Brain microvascular endothelial cell (primary cell): ENCODE measurements around the gene CYB561.

Source experiments
- DNase-seq: peaks from one replicate; pipeline ENCODE4 v3.0.0-alpha.2; 2020
- H3K27ac ChIP-seq: fragments of 250-450 bp; sonication (Bioruptor Pico); 2 replicates; pipeline ENCODE4 v1.5.1; 2020; ENCODE audit warnings: mild to moderate bottlenecking, moderate library complexity
- H3K27me3 ChIP-seq: fragments of 250-450 bp; sonication (Bioruptor Pico); replicated peaks from 2 replicates; pipeline ENCODE4 v1.5.1; 2020; ENCODE audit warnings: mild to moderate bottlenecking
- H3K36me3 ChIP-seq: fragments of 250-450 bp; sonication (Bioruptor Pico); replicated peaks from 2 replicates; pipeline ENCODE4 v1.5.1; 2020; ENCODE audit warnings: mild to moderate bottlenecking
- H3K4me3 ChIP-seq: 2 replicates; pipeline ENCODE4 v1.5.1; 2011; ENCODE audit warnings: low read depth, mild to moderate bottlenecking, control low read depth, low read length, moderate library complexity
- in situ Hi-C: cut with HindIII; loops from 2 replicates; pipeline ENCODE4 v1.10.0; 2017; ENCODE audit warnings: low sequenced_read_pairs, low pct_ligation_motif_present
- TF ChIP-seq, protein P1 (sequence below): IDR thresholded peaks from 2 replicates; pipeline ENCODE4 v1.5.1; 2011; ENCODE audit warnings: low read depth, mild to moderate bottlenecking, moderate library complexity, low read length, control low read depth, inconsistent platforms; ENCODE audit errors: missing control alignments

Gene CYB561

DNA sequence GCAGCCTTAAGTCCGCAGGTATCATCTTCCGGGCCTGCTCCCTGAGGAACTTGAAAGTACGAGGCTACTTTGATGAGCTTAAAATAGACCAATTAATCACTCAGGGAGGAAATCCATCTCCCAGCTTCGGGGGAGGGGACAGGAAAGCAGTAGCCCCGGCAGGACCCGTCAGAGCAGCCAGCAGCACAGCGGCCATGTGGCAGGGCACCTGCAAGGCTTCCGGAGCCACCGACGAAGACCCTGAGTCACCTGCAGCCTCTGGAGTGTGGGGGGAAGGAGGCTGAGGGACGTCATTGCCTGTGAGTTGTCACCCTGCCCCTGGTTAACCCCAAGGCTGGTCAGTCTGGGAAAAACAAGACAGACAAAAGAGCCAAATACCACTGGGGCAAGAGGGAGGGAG, 4.4 kb upstream of the CYB561 start:
- TF ChIP-seq, protein P1, sequence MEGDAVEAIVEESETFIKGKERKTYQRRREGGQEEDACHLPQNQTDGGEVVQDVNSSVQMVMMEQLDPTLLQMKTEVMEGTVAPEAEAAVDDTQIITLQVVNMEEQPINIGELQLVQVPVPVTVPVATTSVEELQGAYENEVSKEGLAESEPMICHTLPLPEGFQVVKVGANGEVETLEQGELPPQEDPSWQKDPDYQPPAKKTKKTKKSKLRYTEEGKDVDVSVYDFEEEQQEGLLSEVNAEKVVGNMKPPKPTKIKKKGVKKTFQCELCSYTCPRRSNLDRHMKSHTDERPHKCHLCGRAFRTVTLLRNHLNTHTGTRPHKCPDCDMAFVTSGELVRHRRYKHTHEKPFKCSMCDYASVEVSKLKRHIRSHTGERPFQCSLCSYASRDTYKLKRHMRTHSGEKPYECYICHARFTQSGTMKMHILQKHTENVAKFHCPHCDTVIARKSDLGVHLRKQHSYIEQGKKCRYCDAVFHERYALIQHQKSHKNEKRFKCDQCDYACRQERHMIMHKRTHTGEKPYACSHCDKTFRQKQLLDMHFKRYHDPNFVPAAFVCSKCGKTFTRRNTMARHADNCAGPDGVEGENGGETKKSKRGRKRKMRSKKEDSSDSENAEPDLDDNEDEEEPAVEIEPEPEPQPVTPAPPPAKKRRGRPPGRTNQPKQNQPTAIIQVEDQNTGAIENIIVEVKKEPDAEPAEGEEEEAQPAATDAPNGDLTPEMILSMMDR: no peak
- Histone ChIP-seq H3K4me3 (no peak overlapping the region), H3K27ac (no peak overlapping the region), H3K36me3 (no peaks in the 10 kb centered on the region), H3K27me3 (no peaks in the 10 kb centered on the region)
- no peak for DNase-seq
- in situ Hi-C loops: no loop called here

DNA sequence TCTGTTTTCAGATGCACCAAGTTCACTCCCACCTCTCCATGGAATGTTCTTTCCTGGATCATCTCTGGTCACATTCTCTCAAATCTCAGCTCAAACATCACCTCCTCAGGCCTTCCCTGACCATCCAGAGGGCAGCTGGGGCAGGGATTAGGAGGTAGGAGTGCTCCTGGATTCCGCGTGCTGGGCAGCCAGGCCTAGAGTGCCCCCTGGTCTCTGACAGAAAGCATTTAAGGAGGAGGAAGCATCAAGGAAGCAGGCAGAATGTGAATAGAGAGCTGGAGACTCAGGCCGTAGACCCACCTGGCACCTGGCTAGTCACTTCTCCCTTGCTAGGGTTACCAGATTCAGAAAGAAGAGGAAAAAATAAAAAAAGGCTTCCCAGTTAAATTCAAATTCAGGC, 2.5 kb upstream of the CYB561 start:
- Histone ChIP-seq H3K27me3 (no peaks in the 10 kb centered on the region), H3K36me3 (no peaks in the 10 kb centered on the region), H3K4me3 (no peak overlapping the region), H3K27ac (no peak overlapping the region)
- no peak for DNase-seq
- in situ Hi-C loops: no loop called here
- TF ChIP-seq, protein P1: no peak

DNA sequence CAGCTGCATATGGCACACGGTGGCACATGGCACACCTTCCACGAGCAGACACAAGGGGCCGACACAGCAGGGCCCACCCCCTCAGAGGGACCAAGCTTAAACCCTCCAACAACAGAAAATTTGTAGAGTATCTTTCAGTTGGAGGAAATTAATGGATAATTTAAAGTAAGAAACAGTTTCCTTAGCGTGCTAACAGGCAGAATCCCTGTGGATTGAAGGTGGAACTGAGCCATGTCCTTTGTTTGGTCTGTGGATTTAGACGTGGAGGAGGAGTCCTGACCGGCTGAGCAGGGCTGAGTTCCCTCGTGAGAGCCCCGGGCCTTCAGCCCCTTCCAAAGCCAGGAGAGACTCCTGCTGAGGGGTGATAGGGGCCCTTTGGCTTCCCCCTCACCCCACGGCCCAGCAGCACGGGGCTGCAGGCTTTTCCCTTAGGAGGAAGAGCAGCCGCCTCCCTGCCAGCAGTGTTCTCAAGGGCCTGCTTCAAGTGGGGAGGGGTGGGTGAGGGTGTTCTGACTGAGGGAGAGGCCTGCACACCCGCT, 1.4 kb upstream of the CYB561 start:
- H3K36me3 ChIP-seq: no peaks in the 10 kb centered on the region
- TF ChIP-seq, protein P1: no peak
- H3K4me3 ChIP-seq: no peak overlapping the region
- H3K27me3 ChIP-seq: no peaks in the 10 kb centered on the region
- in situ Hi-C loops: no loop called here
- no peak overlapping the region for H3K27ac ChIP-seq
- no peak for DNase-seq

DNA sequence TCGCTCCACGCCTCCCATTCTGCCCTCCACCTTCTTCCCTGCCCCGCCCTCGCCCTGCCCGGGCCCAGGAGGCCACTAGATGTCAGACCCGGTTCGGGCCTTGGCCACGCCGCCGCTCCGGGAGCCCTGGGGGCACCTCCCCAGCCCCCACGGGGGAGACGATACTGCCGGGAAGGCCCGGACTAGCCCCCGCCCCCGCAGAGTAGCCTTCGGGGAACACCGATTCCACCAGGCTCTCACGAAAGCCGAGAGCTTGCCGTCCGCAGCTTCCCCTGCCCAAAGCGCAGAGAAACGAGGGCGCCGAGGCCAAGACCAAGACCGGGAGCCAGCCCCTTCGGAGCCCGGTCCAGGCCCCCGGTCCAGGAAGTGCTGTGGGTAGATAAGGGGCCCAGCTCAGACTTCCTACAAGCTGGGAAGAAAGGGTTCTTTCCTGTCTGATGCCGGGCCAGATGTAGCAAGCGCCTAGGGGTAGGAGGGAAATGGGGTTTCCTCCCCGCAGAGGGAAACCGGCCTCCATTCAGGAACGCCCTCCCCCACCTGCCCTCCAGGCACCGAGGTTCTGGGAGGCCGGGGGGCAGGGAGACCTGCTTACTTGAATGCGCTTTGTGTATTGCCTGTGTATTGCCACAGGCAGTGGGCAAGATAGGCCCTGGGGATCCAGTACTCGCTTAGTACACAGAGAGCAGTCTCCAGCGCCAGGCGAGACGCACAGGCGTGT, 806 bp upstream of the CYB561 start:
- in situ Hi-C loops: no loop called here
- H3K36me3 ChIP-seq: no peaks in the 10 kb centered on the region
- H3K4me3 ChIP-seq: peak overlapping the region; percentile 53
- no peak for DNase-seq
- H3K27me3 ChIP-seq: no peaks in the 10 kb centered on the region
- H3K27ac ChIP-seq: peak overlapping the region; percentile 42
- TF ChIP-seq, protein P1: peak; percentile 18

DNA sequence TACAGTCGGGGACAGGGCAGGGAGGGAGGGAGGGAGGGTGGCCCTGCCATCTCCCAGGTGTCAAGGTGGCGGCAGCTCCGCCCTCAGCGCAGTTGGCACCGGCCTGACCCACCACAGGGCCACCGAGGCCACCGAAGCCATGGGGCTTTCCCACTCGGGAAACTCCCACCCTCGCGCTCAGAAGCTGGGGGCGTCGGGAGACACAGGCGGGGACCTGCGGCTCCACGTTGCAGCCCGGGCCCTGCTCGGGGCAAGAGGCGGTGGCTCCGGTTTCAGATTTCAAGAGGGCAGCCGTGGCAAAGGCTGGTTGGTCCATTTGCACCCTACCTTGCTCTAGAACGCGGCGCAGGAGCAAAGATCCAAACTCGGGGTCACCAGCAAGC, 544 bp downstream of the CYB561 start:
- in situ Hi-C loops: no loop called here
- peak overlapping the region; percentile 53 for H3K4me3 ChIP-seq
- H3K27me3 ChIP-seq: no peaks in the 10 kb centered on the region
- H3K27ac ChIP-seq: no peak overlapping the region
- no peaks in the 10 kb centered on the region for H3K36me3 ChIP-seq
- no peak for DNase-seq
- TF ChIP-seq, protein P1: no peak

DNA sequence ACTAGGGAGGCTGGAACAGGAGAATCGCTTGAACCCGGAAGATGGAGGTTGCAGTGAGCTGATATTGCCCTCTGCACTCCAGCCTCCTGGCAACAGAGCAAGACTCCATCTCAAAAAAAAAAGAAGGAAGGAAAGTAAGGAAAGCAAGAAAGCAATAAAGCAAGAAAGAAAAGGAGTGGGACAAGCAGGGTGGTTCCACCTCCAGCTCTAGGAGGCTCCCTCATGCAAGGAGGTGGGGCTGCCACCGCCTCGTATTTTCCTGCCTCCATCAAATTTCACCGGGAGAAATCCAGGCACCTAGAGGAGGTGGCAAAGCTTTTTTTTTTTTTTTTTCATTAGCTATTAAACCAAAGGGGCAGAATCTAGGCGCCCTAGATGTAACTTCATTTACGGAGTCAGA, 1.0 kb downstream of the CYB561 start:
- no peak for DNase-seq

More for the DNA sequence above, 1.0 kb downstream of the CYB561 start:
- Histone ChIP-seq H3K27ac (no peak overlapping the region), H3K4me3 (no peak overlapping the region), H3K27me3 (no peaks in the 10 kb centered on the region), H3K36me3 (no peaks in the 10 kb centered on the region)
- in situ Hi-C loops: no loop called here
- TF ChIP-seq, protein P1: no peak
